NOMO-1 treated with DMSO at 0.1 percent for 48 hours (cell line): ENCODE data around the gene TAF8.
"Not testable (repeated sequence)": the region's sequence is repeated elsewhere in the genome, so short reads cannot be mapped to it uniquely, and the experiment has no call there.

Experiments used
- DNase-seq: peaks from one replicate; lab custom pipeline; 2025; ENCODE audit not compliant: unreplicated experiment; lab: John Stamatoyannopoulos, UW

Gene TAF8

DNA sequence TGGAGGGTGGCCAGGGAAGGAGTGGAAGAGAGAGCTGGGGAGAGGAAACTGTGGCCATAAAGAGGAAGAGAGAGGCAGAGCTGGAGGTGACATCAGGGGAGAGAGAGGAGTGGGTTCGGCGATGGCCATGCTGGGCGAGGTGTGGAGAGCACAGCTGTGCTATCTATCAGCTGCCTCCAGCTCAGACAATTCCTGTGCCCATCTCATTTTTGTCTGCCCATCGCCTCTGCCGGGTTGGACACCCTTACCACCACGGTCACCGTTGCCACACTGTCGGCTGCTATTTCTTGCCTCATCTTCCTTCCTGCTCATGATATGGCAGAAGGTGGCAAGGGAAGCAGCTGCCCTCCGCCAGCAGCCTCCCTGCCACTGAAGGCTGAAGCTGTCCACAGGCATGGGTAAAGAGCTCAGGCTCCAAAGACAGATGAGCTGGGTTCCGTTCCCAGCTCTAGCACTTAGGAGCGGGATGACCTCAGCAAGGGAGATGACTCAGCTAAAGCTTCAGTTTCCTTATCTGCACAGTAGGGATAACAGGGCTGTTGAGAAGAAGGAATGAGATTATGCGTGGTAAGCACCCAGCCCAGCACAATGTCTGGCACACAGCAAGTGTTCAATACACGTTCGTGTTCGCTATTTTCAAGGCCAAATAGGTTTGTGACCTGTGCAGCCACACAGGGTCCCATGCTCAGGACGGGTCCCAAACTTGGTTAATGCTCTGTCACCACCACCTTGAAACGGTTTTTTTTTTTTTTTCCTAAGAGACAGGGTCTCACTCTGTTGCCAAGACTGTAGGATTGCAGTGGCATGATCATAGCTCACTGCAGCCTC lies 21.9 kb upstream of the TAF8 start:
- peak; percentile 76 for DNase-seq

DNA sequence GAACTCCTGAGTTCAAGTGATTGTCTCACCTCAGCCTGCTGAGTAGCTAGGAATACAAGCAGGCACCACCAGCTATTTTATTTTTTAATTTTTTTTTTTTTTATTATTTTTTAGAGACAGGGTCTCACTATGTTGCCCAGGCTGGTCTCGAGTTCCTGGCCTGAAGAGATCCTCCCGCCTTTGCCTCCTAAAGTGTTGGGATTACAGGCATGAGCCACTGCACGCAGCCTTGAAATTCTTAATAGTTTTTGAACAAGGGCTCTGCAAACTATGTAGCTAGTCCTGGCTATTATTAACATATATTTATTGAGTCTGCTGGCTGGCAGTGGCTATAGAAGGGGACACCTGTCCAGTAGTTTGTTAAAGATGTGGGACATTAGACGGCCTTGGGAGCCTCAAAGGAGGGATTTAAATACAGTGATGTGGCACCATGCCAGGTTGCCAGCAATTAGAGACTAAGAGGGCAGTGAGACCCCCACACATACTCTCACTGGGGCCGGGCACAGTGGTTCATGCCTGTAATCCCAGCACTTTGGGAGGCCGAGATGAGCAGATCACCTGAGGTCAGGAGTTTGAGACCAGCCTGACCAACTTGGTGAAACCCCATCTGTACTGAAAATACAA lies 21.1 kb upstream of the TAF8 start:
- no peak for DNase-seq

DNA sequence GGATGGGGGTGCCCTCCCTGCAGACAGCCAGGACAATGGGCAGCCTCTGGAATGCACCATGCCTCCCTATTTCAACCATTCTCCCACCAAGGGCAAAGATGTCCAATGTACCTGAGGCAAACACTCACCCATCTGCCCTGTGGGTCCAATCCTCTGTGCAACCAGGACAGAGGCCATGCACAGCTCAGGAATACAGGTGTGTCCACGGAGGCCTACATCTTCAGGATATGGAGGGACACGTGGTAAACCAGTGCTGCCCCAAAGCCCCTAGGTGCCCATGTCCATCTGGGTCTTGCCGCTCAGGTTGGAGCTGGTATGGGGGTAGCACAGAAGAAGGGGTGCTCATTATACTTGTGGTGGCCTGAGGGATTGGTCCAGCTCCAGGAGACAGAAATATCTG lies 20.4 kb upstream of the TAF8 start:
- DNase-seq: no peak

DNA sequence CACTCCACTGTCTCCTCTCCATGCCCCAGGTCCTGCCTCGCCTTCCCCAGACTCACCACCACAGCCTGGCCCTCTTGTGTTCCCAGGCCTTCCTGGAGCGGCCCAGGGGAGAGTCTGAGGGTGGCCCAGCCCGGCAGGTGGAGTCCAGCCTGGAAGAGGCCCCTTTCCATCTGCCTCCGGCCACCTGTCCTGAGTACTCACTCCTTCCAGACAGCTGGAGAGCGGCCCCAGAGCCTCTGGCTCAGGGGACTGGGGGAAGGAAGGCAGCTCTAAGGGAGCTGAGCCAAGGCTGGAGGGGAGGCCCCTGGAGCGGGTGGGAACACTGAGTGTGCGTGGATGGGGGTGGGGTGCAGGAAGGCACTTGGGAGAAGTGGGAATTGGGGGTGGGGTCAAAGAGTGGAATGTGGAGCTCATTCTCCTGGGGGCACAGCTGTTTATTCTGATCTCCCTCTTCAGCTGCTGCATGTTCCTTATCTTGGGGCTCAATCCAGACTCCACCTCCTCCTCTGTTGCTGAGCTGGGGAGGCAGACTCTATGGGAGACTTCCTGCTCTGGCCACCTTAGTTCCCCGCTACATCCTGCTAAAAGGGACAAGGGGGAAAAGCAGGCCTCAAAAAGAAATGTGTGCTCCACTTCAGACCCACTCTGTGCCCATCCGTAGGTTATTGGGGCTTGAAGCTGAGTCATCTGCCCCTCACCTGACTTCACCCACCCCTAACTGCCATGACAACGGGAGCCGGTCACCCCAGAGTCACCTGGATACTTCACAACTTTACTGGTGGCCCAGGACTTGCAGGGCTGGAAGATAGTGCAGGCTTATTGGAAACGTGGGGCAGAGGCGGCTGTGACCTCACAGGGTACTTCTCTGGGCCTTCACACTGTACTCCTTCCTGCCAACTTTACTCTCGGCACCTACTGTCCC lies 19.5 kb upstream of the TAF8 start:
- no peak for DNase-seq

DNA sequence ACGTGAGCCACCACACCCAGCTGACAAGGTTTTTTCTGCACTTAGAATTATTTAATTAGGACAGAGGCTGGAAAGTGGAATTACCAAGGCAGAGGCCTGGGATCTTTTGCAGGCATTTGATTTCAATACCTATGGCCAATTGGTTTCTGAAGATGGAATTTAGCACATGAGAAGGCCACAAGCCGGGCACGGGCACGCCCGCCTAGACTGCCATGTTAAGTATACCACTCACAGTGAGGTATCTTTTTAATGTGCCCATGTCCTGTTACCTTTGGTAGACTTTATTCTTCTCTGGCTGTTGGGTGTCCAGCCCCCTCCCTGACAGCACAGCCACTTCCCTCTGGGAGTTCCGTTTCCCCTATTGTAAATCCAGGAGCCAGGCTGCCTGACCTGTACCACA lies 18.0 kb upstream of the TAF8 start:
- DNase-seq: no peak

DNA sequence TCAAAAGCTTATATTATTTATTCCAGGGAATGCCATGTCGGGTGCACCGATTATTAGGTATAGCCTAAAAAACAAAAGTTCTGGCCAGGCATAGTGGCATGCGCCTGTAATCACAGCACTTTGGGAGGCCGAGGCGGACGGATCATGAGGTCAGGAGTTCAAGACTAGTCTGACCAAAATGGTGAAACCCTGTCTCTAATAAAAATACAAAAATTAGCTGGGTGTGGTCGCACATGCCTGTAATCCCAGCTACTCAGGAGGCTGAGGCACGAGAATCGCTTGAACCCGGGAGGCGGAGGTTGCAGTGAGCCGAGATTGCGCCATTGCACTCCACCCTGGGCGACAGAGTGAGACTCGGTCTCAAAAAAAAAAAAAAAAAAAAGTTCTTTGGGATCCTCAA lies 12.7 kb upstream of the TAF8 start:
- DNase-seq: not testable (repeated sequence)

DNA sequence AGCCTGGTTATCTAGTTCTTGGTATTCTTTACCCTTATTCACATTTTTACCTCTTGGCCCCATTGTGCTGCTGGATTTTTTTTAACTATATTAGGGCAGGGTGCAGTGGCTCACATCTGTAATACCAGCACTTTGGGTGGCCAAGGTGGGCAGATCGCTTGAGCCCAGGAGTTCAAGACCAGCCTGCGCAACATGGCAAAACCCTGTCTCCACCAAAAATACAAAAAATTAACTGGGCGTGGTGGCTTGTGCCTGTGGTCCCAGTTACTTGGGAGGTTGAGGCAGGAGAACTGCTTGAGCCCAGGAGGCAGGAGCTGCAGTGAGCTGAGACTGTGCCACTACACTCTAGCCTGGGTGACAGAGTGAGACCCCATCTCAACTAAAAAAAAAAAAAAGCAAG lies 12.2 kb upstream of the TAF8 start:
- DNase-seq: no peak

DNA sequence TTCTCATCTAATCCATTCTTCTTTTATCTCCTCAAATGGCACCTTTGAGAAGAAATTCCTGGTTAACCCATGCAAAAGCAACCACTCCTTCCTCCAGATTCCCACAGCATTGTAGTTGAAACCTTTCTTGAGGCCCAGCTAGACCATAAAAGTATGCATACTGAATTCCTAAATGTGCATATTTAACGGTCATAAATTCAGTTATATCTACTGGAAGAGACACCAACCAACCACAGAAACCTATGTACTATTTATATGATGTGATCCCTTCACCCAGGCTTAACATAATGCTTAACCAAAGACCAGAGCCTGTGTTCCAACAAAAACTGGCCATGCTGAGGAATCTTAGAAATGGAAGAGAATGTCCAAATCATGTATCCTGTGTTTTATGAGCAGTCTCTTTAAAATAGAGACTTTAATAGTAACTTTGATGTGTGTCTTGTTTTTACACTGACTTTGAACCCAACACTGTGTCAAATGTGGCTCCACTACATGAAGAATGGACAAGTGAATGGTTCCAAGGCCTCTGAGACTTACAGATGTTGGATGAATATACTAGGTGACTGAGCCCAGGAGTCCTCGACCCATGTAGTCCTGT lies 11.4 kb upstream of the TAF8 start:
- DNase-seq: no peak

DNA sequence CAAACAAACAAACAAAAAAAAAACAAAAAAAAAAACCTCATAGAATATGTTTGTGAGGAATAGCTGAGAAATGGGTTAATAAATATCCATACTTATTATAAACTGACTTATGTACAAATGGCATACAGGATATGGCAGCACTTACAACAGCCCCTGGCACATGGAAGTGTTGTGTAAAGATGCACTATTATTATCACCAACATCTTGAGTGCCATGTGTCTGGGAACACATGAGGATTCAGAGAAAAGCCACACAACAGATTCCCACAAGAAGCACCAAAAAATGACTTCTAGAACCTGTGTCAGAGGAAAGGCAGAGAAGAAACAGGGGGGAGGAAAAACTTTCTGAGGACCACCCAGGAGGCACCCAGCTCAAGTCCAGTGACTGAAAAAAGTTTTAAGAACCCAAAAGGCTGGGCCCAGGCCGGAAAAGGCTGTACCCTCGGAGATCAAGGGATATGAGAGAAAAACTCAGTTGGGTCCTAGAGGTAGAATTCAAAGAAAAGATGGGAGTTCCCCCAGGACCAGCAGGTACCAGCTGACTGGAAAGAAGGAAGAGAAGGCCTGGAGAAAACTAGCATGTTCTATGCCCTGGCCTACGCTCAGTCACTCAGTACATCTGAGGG lies 9.4 kb upstream of the TAF8 start:
- no peak for DNase-seq

DNA sequence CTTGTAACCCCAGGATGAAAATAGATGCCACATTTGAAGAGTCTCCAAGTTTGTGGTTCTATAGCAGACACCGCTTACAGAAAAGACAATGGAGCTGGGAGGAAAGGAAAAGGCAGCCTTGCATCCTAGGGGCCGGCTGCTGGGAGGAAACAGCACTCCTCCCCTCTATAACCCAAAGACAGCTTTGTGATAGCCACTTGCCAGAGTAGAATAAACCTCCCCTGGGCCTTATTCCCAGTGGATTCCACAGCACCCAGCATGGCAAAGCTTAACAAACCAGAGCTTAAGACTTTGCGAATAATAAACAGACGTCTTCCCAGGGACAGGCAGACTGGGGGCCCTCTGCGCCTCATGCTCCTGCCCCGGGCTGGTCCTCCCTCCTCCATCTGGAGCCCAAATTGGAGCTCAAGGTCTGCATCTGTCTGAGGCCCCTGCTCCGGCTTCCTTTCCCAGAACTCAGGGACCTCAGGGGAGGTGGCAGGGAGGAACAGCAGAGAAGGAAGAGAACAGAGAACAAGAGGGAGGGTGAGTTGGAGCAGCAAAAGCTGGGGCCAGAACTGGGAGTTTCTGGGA lies 8.8 kb upstream of the TAF8 start:
- no peak for DNase-seq

DNA sequence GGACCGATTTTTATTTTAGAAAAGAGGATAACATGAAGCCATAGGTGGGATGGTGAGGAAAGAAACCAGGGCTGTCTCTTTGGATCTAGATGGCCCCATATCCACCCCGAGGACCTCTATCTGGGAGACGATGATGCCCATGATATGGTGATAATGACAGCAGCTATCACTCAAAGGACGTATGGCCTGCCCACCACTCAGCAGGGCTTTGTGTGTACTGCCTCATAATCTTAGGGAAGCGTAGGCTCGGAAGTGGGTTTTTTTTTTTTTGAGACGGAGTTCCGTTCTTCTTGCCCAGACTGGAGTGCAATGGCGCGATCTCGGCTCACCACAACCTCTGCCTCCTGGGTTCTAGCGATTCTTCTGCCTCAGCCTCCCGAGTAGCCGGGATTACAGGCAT lies 8.2 kb upstream of the TAF8 start:
- no peak for DNase-seq

DNA sequence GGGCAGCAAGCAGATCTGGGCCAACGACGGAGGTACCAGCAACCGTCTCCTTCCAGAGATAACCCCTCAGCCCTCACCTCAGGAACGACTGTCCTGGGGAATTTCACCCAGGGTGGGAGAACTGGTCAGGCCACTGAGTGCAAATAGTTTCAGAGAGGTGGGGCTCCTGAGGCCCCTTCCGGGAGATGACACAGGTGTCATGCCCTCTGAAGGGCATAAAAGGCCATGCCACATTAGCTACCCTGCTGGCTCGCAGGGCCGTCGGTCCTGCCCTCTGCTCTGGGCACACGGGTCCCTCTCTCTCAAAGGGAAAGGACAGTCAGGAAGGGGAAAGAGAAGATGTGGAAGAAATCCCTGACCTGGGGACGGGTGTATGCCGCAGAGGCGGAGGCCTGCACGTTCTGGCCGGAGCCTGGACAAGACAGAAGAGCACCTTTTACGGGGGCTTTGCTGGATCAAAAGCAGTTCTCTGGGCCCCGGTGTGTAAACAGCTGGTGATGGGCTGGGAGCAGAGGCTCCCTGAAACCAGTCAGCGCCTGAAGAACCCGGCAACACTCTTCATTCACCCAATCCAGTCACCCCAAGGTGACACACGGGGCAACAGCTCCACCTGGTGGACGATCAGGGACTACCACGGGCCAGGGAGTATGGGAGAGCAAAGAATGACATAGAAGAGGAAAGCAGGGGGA lies 6.4 kb upstream of the TAF8 start:
- peak; percentile 84 for DNase-seq

DNA sequence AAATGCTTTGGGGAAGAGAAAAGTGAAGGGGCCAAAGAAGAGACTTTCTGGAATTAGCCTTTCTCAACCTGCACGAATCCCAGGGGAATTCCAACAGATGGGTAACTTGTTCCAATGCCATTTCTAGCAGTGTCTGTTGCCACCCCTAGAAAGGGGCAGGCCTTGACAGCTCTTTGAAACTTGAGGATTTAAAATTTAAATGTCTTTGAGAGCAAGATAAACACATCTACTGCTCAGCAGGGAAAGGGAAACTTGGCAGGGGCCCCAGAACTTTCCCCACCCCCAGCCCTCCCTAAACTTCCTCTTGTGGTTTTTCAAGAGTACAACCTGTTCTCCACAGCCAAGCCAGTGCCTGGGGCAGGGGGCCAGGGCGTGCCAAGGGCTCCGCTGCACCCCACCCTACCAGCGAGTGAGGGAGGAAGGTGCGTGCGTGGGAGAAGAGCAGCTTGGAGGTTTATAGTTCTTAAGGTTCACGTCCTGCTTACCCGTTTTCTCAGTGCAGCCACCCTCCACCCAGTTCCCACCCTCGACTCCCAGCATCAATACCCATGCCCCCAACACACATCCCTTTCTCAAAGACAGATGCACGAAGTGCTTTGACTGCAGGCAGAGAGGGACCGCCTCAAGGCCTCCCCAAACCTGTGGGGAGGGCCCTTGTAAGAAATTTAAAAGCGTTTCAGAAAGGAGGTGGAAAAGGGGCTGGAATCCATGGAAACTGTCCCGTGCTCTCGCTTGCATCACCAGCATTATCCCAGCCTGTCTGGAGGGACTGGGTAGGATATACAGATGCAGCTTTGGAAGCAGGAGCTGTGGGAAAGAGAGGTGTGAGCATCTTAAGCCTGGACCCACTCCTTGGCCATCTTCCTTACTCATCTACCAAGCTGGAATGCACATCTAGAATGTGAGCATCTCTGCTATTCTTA lies 4.5 kb upstream of the TAF8 start:
- DNase-seq: peak; percentile 57

DNA sequence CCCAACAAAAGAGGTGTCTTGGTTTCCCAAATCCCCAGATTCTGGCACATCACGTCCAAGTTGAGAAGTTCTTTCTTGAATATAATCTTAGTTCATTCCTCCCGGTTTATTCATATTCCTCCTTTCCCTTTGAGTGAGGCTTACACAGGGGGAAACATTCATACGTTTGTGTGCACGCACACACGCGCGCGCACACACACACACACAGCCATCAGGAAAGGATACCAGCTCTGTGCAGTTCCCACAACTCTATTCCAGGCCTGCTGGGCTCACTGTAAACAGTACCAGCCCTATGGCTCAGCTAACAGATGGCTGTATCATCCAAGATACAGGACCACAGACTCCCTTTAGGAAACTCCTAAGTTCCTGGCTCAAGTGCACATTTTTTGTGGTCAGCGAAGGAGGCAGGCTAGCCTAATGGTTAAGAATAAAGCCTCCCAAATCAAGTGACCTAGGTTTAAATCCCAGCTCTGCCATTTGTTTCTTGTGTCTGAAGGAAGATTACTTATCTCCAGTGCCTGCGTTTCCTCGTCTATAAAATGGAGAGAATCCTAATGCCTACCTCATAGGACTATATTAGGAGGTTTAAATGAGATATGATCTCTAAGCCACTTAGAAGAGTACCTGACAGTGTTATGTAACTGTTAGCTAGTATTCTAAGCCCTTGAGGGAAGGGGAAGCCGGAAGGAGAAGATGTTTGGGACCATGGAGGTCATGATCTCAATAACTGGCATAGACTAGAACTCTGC lies 3.7 kb upstream of the TAF8 start:
- DNase-seq: no peak

DNA sequence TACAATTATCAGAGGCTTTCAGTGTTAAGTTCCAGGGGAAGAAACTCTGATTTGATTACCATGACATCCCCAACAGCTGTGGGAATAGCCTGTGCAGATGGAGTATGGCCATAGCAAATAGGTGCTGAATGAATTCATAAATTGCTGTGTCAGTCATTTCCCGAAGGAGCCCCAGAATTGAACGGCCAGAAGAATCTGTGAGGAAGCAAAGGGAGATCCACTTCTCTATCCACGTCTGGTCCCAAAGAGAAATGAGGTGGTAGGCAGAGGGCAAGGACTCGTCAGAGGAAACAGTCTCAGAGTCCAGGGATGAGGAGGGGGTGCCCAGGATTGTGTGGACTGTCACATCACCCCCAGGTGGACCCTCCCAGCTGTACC lies 3.1 kb upstream of the TAF8 start:
- DNase-seq: no peak

DNA sequence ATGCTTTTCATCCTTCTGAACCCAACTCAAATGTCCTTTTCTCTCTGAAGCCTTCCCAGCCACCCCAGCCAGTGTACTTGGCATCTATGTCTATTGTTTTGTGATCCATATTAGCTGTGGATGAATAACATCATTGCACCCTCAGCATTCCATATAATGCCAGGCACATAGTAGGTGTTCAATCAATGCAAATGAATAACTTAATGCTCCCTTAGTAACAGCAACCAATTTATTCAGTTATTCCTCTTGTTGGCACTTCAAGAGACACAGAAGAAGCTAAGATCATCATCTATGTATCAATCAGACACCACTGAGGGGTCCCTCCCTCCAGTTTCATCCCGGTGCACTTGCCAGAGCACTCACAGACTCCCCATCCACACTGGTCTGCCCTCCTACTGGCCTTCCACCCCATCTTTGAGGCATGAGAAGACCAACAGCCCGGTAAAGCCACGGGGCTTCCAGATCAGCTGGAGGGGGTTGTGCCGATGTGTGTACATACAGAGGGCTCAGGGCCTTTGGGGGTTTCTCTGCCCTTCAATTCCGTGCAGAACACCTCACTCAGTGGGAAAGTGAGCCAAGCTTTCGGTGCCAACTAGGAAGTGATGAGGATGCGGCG lies 2.4 kb upstream of the TAF8 start:
- no peak for DNase-seq

DNA sequence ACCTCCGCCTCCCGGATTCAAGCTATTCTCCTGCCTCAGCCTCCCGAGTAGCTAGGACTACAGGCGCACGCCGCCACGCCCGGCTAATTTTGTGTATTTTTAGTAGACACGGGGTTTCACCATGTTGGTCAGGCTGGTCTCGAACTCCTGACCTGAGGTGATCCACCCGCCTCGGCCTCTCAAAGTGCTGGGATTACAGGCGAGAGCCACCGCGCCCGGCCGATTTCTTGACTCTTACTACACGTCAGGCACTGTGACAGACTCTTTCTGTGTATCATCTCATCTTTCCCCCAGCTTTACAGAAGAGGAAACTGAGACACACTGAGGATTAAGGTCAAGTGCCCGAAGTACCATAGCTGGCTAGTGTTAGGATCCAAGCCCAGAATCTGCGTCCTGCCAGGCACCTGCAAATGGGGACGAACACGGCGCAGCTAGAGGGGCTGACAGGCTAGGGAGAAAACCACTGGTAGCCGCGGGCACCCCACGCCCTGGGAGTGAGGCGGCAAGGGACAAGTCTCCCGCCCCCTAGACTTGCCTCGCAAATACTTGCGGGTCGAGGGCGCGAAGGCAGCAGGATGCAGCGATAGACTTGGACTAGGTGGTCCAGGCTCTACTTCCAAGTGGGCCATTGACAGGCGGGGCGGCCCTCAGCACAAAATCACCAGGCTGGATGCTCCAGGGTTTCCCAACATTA lies 1.1 kb upstream of the TAF8 start:
- DNase-seq: no peak
